ENCODE data around the gene GALNT17. TPM values are rescaled to one million over a fixed set of nuclear protein-coding genes. Genes with fewer than 3 reads are reported as not detected.

Gene GALNT17
- total and polyA plus RNA-seq, 2 experiments from 2014 or later = 11.1 to 65.6 TPM

- peaks cover 7% of the 10 kb centered on the region; the same call in 2 of the 3 replicates for H3K9me3 Mint-ChIP-seq
- H3K27me3 ChIP-seq (ENCODE audit: insufficient read depth) = no peaks in the 10 kb centered on the region
- H3K36me3 ChIP-seq (ENCODE audit: insufficient read depth) = no peaks in the 10 kb centered on the region
- no peaks in the 10 kb centered on the region for H3F3A ChIP-seq (replicated peaks; ENCODE audit: low read depth)
- TF ChIP-seq ETS1 (IDR thresholded peaks at IDR 0.05) = no peak
- no peak overlapping the region for H2AFZ ChIP-seq
- H4K20me1 ChIP-seq (replicated peaks; ENCODE audit: insufficient read depth) = peaks cover 12% of the 10 kb centered on the region
- H3K36me3 Mint-ChIP-seq (ENCODE audit: low read depth) = peaks cover 44% of the 10 kb centered on the region
- H3K27me3 Mint-ChIP-seq (ENCODE audit: insufficient read depth, low read depth, poor library complexity) = peaks cover 6% of the 10 kb centered on the region
- peaks cover 98% of the 10 kb centered on the region for H3K79me2 ChIP-seq (replicated peaks; ENCODE audit: insufficient read depth)
- H3K4me1 Mint-ChIP-seq = no peaks in the 10 kb centered on the region
- H3K4me3 Mint-ChIP-seq = no peak overlapping the region
- DNase-seq (ENCODE audit: low spot score) (no peak), ATAC-seq (no peak)
- H3K4me1 ChIP-seq (ENCODE audit: insufficient read depth) = no peaks in the 10 kb centered on the region
- H3K4me3 ChIP-seq = no peak overlapping the region
- no peaks in the 10 kb centered on the region for H3K9me2 ChIP-seq (ENCODE audit: insufficient read depth)
- H3K27ac Mint-ChIP-seq = no peak overlapping the region
- no peak overlapping the region for H3K27ac ChIP-seq (ENCODE audit: low read depth)
- H3K4me2 ChIP-seq = no peak overlapping the region
These were observed 25.8 kb downstream of the GALNT17 start for GRCh38 chr7:71157757-71158156.

- H2AFZ ChIP-seq = no peak overlapping the region
- DNase-seq (ENCODE audit: low spot score) = peak; percentile 72
- H3K9me2 ChIP-seq (ENCODE audit: insufficient read depth) = no peaks in the 10 kb centered on the region
- no peaks in the 10 kb centered on the region for H3F3A ChIP-seq (replicated peaks; ENCODE audit: low read depth)
- Mint-ChIP-seq H3K36me3 (ENCODE audit: low read depth) (peaks cover 13% of the 10 kb centered on the region; the same call in 2 of the 3 replicates), H3K27me3 (ENCODE audit: insufficient read depth, low read depth, poor library complexity) (peaks cover 2% of the 10 kb centered on the region), H3K9me3 (no peaks in the 10 kb centered on the region), H3K4me3 (no peak overlapping the region), H3K4me1 (peaks cover 13% of the 10 kb centered on the region), H3K27ac (no peak overlapping the region)
- H3K27me3 ChIP-seq (ENCODE audit: insufficient read depth) = no peaks in the 10 kb centered on the region
- H3K79me2 ChIP-seq (replicated peaks; ENCODE audit: insufficient read depth) = peaks cover 98% of the 10 kb centered on the region
- H3K36me3 ChIP-seq (ENCODE audit: insufficient read depth) = no peaks in the 10 kb centered on the region
- no peak for TF ChIP-seq EZH2phosphoT487 (IDR thresholded peaks at IDR 0.05; ENCODE audit: unreplicated experiment)
- no peak for TF ChIP-seq ZNF114 (CRISPR knock-in tag; IDR thresholded peaks at IDR 0.05)
- TF ChIP-seq CTCF (conservative IDR thresholded peaks at IDR 0.05; ENCODE audit: low read depth in 2 of 2) = peak; percentile 61 to 63
- H3K4me2 ChIP-seq = no peak overlapping the region
- H3K4me3 ChIP-seq = no peak overlapping the region
- ATAC-seq = peak; percentile 88
- peaks cover 16% of the 10 kb centered on the region for H4K20me1 ChIP-seq (replicated peaks; ENCODE audit: insufficient read depth)
- no peak overlapping the region for H3K27ac ChIP-seq (ENCODE audit: low read depth)
- peaks cover 6% of the 10 kb centered on the region for H3K4me1 ChIP-seq (ENCODE audit: insufficient read depth)
These were observed 33.8 kb downstream of the GALNT17 start for GRCh38 chr7:71165708-71166107.

- Histone ChIP-seq H3K27me3 (ENCODE audit: insufficient read depth) (no peaks in the 10 kb centered on the region), H3K4me2 (no peak overlapping the region), H4K20me1 (replicated peaks; ENCODE audit: insufficient read depth) (peaks cover 36% of the 10 kb centered on the region), H3K27ac (ENCODE audit: low read depth) (no peak overlapping the region), H3K36me3 (ENCODE audit: insufficient read depth) (no peaks in the 10 kb centered on the region), H3K4me3 (no peak overlapping the region), H3K4me1 (ENCODE audit: insufficient read depth) (peaks cover 11% of the 10 kb centered on the region), H2AFZ (no peak overlapping the region), H3K79me2 (replicated peaks; ENCODE audit: insufficient read depth) (peaks cover 100% of the 10 kb centered on the region), H3F3A (replicated peaks; ENCODE audit: low read depth) (0 out of 2 replicates have a peak, but pooled peaks cover 4% of the 10 kb centered on the region), H3K9me2 (ENCODE audit: insufficient read depth) (0 out of 2 replicates have a peak, but pooled peaks cover 3% of the 10 kb centered on the region)
- Mint-ChIP-seq H3K36me3 (ENCODE audit: low read depth) (peaks cover 25% of the 10 kb centered on the region), H3K4me3 (no peak overlapping the region), H3K27me3 (ENCODE audit: insufficient read depth, low read depth, poor library complexity) (peaks cover 2% of the 10 kb centered on the region), H3K4me1 (peaks cover 3% of the 10 kb centered on the region; the same call in 2 of the 3 replicates), H3K9me3 (peaks cover 9% of the 10 kb centered on the region), H3K27ac (no peak overlapping the region)
- ATAC-seq (no peak), DNase-seq (ENCODE audit: low spot score) (no peak)
- TF ChIP-seq ZNF462 (CRISPR knock-in tag; IDR thresholded peaks at IDR 0.05) = no peak
- no peak for TF ChIP-seq ZNF114 (CRISPR knock-in tag; IDR thresholded peaks at IDR 0.05)
- TF ChIP-seq POLR2AphosphoS5 (IDR thresholded peaks at IDR 0.05; ENCODE audit: low read depth) = no peak
- no peak for TF ChIP-seq EZH2phosphoT487 (IDR thresholded peaks at IDR 0.05; ENCODE audit: unreplicated experiment)
- no peak for TF ChIP-seq JUNB (IDR thresholded peaks at IDR 0.05; ENCODE audit: unreplicated experiment)
These were observed 39.5 kb downstream of the GALNT17 start for GRCh38 chr7:71171476-71171875.

Measured in GM23338 (cell line).